Thoracic aorta (tissue), 2 donors: Measurements from ENCODE around the gene SDK2. TPM values are rescaled to one million over a fixed set of nuclear protein-coding genes. Genes with fewer than 3 reads are reported as not detected.

Experiments used
- ATAC-seq: fragments of 150-250 bp; one replicate; pipeline ENCODE4 v1.8.0; 2017; ENCODE audit warnings: low read depth; ENCODE audit not compliant: insufficient number of reproducible peaks, low FRiP score
- DNase-seq: peaks from one replicate; pipeline ENCODE4 v3.0.0-alpha.2; 2020; ENCODE audit warnings: low spot score
- H3K27ac ChIP-seq, 2 donors: fragments of 200-600 bp; sonication (generic); 1 replicate in 1 of 2; 2 replicates in 1 of 2; pipeline ENCODE4 v1.5.1; 2016; ENCODE audit warnings: mild to moderate bottlenecking in 2 of 2, moderate library complexity in 2 of 2
- H3K27me3 ChIP-seq: fragments of 200-600 bp; sonication (generic); replicated peaks from 2 replicates; pipeline ENCODE4 v1.6.0; 2016; ENCODE audit warnings: mild to moderate bottlenecking; ENCODE audit not compliant: insufficient read depth
- H3K36me3 ChIP-seq: fragments of 200-600 bp; sonication (generic); one replicate; pipeline ENCODE4 v1.5.1; 2016
- H3K4me1 ChIP-seq, 2 donors: fragments of 200-600 bp; sonication (generic); 1 replicate in 1 of 2; 2 replicates in 1 of 2; pipeline versions ENCODE4 v1.5.1 to v1.6.0; 2016; ENCODE audit warnings: low read depth in 2 of 2, mild to moderate bottlenecking in 1 of 2; ENCODE audit not compliant: control insufficient read depth in 1 of 2
- H3K4me3 ChIP-seq: fragments of 200-600 bp; sonication (generic); 2 replicates; pipeline ENCODE4 v1.5.1; 2016; ENCODE audit warnings: mild to moderate bottlenecking
- H3K9me3 ChIP-seq: fragments of 200-600 bp; sonication (generic); 2 replicates; pipeline ENCODE4 v1.5.1; 2016
- total RNA-seq, 2 donors: library from RNA; depleted of rRNA; stranded (reverse); fragments of >200 nt; gene quantifications; one replicate each; pipeline versions ENCODE4 v1.1.0 to v1.2.3, GENCODE V29; 2016
- TF ChIP-seq, protein P1 (sequence below): fragments of 200-600 bp; sonication (generic); IDR thresholded peaks from one replicate; pipeline ENCODE4 v1.5.1; 2019; ENCODE audit warnings: antibody characterized with exemption

The SDK2 gene
- total RNA-seq, 2 donors from 2014 or later, result 6.0 to 8.9 TPM

DNA sequence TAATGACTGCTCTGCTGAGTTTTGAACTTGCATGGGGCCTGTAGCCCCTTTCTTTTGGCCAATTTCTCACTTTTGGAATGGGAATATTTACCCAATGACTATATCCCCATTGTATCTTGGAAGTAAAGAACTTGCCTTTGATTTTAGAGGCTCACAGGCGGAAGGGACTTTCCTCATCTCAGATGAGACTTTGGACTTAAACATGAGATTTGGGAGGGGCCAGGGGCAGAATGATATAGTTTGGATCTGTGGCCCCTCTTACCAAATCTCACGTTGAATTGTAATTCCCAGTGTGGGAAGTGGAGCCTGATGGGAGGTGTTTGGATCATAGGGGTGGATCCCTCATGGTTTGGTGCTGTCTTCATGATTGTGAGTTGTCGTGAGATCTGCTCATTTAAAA, 42.7 kb upstream of the SDK2 start:
- ATAC-seq (no peak), DNase-seq (no peak)
- Histone ChIP-seq H3K27ac (no peak overlapping the region), H3K9me3 (no peaks in the 10 kb centered on the region), H3K36me3 (no peaks in the 10 kb centered on the region), H3K27me3 (no peaks in the 10 kb centered on the region), H3K4me3 (no peak overlapping the region), H3K4me1 (no peaks in the 10 kb centered on the region)
- TF ChIP-seq, protein P1, sequence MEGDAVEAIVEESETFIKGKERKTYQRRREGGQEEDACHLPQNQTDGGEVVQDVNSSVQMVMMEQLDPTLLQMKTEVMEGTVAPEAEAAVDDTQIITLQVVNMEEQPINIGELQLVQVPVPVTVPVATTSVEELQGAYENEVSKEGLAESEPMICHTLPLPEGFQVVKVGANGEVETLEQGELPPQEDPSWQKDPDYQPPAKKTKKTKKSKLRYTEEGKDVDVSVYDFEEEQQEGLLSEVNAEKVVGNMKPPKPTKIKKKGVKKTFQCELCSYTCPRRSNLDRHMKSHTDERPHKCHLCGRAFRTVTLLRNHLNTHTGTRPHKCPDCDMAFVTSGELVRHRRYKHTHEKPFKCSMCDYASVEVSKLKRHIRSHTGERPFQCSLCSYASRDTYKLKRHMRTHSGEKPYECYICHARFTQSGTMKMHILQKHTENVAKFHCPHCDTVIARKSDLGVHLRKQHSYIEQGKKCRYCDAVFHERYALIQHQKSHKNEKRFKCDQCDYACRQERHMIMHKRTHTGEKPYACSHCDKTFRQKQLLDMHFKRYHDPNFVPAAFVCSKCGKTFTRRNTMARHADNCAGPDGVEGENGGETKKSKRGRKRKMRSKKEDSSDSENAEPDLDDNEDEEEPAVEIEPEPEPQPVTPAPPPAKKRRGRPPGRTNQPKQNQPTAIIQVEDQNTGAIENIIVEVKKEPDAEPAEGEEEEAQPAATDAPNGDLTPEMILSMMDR, result no peak

GRCh38 chr17:73686126-73686525, 41.9 kb upstream of the SDK2 start:
- ATAC-seq, result no peak

GRCh38 chr17:73684183-73684582, 39.9 kb upstream of the SDK2 start:
- Histone ChIP-seq H3K4me1 (no peaks in the 10 kb centered on the region), H3K36me3 (no peaks in the 10 kb centered on the region), H3K4me3 (no peak overlapping the region), H3K9me3 (no peaks in the 10 kb centered on the region), H3K27me3 (no peaks in the 10 kb centered on the region), H3K27ac (no peak overlapping the region)
- TF ChIP-seq, protein P1, result no peak
- no peak for ATAC-seq
- DNase-seq, result no peak

More at GRCh38 chr17:73686126-73686525, 41.9 kb upstream of the SDK2 start:
- Histone ChIP-seq H3K27me3 (no peaks in the 10 kb centered on the region), H3K9me3 (no peaks in the 10 kb centered on the region), H3K4me1 (no peaks in the 10 kb centered on the region), H3K27ac (no peak overlapping the region), H3K4me3 (no peak overlapping the region), H3K36me3 (no peaks in the 10 kb centered on the region)
- TF ChIP-seq, protein P1, result no peak
- no peak for DNase-seq

DNA sequence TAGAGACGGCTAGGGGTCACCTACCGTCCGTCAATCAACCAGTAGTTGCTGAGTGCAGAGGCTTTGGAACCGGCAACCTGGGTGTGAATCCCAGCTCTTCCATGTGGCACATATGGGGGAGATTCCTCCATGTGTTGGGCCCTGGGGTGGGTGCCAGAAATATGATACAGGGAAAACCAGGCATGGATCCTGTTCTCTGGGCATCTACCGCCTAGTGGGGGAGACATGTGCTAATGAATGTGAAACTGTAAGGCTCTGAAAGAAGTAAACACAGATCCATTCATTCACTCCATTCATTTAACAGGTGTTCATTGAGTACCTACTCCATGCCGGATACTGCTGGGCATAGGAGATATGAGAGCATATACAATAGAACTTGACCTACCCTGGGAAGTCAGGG, 39.5 kb upstream of the SDK2 start:
- no peak overlapping the region for H3K27ac ChIP-seq
- H3K27me3 ChIP-seq, result no peaks in the 10 kb centered on the region
- TF ChIP-seq, protein P1, result no peak
- no peak overlapping the region for H3K4me3 ChIP-seq
- ATAC-seq (no peak), DNase-seq (no peak)
- H3K36me3 ChIP-seq, result no peaks in the 10 kb centered on the region
- no peaks in the 10 kb centered on the region for H3K4me1 ChIP-seq
- no peaks in the 10 kb centered on the region for H3K9me3 ChIP-seq

GRCh38 chr17:73681946-73682345, 37.7 kb upstream of the SDK2 start:
- ATAC-seq, result no peak
- TF ChIP-seq, protein P1, result no peak
- H3K27me3 ChIP-seq, result no peaks in the 10 kb centered on the region
- no peak overlapping the region for H3K27ac ChIP-seq
- H3K9me3 ChIP-seq, result no peaks in the 10 kb centered on the region
- H3K4me1 ChIP-seq, result no peaks in the 10 kb centered on the region
- H3K36me3 ChIP-seq, result no peaks in the 10 kb centered on the region
- no peak for DNase-seq
- H3K4me3 ChIP-seq, result no peak overlapping the region
